GM23338 (cell line): Measurements from ENCODE around the gene FBXO2.

Experiments used
- CREB1 ChIP-seq: fragments of 250-450 bp; sonication (Bioruptor Pico); IDR thresholded peaks from 2 replicates; pipeline ENCODE4 v1.5.0; 2020; ENCODE audit warnings: low read depth, mild to moderate bottlenecking, moderate library complexity
- ETS1 ChIP-seq: IDR thresholded peaks from 2 replicates; pipeline ENCODE4 v1.6.1; 2016; ENCODE audit warnings: antibody characterized with exemption
- EZH2 ChIP-seq: fragments of 200-600 bp; sonication (generic); IDR thresholded peaks from one replicate; pipeline ENCODE4 v1.8.0; 2017; ENCODE audit warnings: antibody characterized with exemption, mild to moderate bottlenecking, low read depth; ENCODE audit not compliant: unreplicated experiment
- EZH2phosphoT487 ChIP-seq: fragments of 200-600 bp; sonication (generic); IDR thresholded peaks from one replicate; pipeline ENCODE4 v1.8.1; 2018; ENCODE audit warnings: antibody characterized with exemption; ENCODE audit not compliant: unreplicated experiment
- JUNB ChIP-seq: IDR thresholded peaks from one replicate; pipeline ENCODE4 v1.6.1; 2016; ENCODE audit warnings: antibody characterized with exemption; ENCODE audit not compliant: unreplicated experiment
- NANOG ChIP-seq: IDR thresholded peaks from 2 replicates; pipeline ENCODE4 v1.6.1; 2016; ENCODE audit warnings: antibody characterized with exemption, borderline replicate concordance
- POLR2AphosphoS5 ChIP-seq: IDR thresholded peaks from 2 replicates; pipeline ENCODE4 v1.6.1; 2016; ENCODE audit warnings: antibody characterized with exemption, low read depth
- REST ChIP-seq: IDR thresholded peaks from one replicate; pipeline ENCODE4 v1.6.1; 2018; ENCODE audit warnings: antibody characterized with exemption; ENCODE audit not compliant: unreplicated experiment
- ZNF331 ChIP-seq: fragments of 250-450 bp; sonication (Bioruptor Pico); IDR thresholded peaks from 2 replicates; pipeline ENCODE4 v1.5.0; 2020; ENCODE audit warnings: low read depth, mild to moderate bottlenecking, moderate library complexity
- ZNF462 ChIP-seq: fragments of 250-450 bp; sonication (Bioruptor Pico); IDR thresholded peaks from 2 replicates; pipeline ENCODE4 v1.5.0; 2020; ENCODE audit warnings: mild to moderate bottlenecking, moderate library complexity
- TF ChIP-seq, protein P1 (sequence below), 2 experiments: fragments of 200-600 bp in 1 of 2; sonication (generic) in 1 of 2; conservative IDR thresholded peaks; 2 replicates each; pipeline versions ENCODE4 v1.5.1 to v1.6.1; 2016 to 2017; ENCODE audit warnings: antibody characterized with exemption in 2 of 2, low read depth in 2 of 2, mild to moderate bottlenecking in 2 of 2, moderate library complexity in 1 of 2

GRCh38 chr1:11639372-11639771, 14.9 kb downstream of the FBXO2 start:
- no peak for TF ChIP-seq EZH2
- TF ChIP-seq, protein P1, sequence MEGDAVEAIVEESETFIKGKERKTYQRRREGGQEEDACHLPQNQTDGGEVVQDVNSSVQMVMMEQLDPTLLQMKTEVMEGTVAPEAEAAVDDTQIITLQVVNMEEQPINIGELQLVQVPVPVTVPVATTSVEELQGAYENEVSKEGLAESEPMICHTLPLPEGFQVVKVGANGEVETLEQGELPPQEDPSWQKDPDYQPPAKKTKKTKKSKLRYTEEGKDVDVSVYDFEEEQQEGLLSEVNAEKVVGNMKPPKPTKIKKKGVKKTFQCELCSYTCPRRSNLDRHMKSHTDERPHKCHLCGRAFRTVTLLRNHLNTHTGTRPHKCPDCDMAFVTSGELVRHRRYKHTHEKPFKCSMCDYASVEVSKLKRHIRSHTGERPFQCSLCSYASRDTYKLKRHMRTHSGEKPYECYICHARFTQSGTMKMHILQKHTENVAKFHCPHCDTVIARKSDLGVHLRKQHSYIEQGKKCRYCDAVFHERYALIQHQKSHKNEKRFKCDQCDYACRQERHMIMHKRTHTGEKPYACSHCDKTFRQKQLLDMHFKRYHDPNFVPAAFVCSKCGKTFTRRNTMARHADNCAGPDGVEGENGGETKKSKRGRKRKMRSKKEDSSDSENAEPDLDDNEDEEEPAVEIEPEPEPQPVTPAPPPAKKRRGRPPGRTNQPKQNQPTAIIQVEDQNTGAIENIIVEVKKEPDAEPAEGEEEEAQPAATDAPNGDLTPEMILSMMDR (conservative IDR thresholded peaks at IDR 0.05; ENCODE audit: low read depth in 2 of 2), result no peak
- TF ChIP-seq POLR2AphosphoS5, result no peak
- TF ChIP-seq REST, result no peak
- no peak for TF ChIP-seq CREB1 (CRISPR knock-in tag)
- TF ChIP-seq ZNF462 (CRISPR knock-in tag), result no peak
- no peak for TF ChIP-seq EZH2phosphoT487
- no peak for TF ChIP-seq NANOG
- TF ChIP-seq JUNB, result no peak
- no peak for TF ChIP-seq ZNF331
- no peak for TF ChIP-seq ETS1
